ENCODE measurements around the gene C3AR1.

GRCh38 chr12:8034802-8035201, 31.4 kb downstream of the C3AR1 start:
- TF ChIP-seq POLR2A (IDR thresholded peaks at IDR 0.05) (no peak), EP300 (IDR thresholded peaks at IDR 0.05) (no peak)
- TF ChIP-seq, protein P1, sequence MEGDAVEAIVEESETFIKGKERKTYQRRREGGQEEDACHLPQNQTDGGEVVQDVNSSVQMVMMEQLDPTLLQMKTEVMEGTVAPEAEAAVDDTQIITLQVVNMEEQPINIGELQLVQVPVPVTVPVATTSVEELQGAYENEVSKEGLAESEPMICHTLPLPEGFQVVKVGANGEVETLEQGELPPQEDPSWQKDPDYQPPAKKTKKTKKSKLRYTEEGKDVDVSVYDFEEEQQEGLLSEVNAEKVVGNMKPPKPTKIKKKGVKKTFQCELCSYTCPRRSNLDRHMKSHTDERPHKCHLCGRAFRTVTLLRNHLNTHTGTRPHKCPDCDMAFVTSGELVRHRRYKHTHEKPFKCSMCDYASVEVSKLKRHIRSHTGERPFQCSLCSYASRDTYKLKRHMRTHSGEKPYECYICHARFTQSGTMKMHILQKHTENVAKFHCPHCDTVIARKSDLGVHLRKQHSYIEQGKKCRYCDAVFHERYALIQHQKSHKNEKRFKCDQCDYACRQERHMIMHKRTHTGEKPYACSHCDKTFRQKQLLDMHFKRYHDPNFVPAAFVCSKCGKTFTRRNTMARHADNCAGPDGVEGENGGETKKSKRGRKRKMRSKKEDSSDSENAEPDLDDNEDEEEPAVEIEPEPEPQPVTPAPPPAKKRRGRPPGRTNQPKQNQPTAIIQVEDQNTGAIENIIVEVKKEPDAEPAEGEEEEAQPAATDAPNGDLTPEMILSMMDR (IDR thresholded peaks at IDR 0.05) = no peak
